ENCODE data around the gene PCDHGA9. TPM values are rescaled to one million over a fixed set of nuclear protein-coding genes. Genes with fewer than 3 reads are reported as not detected.

Gene PCDHGA9
- total RNA-seq = 10.1 and 11.1 TPM in 2 replicates

GRCh38 chr5:141402553-141403243 is at the start of gene PCDHGA9:
Gene PCDHGA9, plus strand, starts transcription at chr5:141402778. Its CDS starts 175 bp downstream, at chr5:141402953.

GRCh38 chr5:141354900-141355469 is 47.6 kb upstream of the PCDHGA9 start, which contains the start of gene PCDHGA4:
Gene PCDHGA4, plus strand, starts transcription at chr5:141355021. Its CDS starts 87 bp downstream, at chr5:141355108.

DNA sequence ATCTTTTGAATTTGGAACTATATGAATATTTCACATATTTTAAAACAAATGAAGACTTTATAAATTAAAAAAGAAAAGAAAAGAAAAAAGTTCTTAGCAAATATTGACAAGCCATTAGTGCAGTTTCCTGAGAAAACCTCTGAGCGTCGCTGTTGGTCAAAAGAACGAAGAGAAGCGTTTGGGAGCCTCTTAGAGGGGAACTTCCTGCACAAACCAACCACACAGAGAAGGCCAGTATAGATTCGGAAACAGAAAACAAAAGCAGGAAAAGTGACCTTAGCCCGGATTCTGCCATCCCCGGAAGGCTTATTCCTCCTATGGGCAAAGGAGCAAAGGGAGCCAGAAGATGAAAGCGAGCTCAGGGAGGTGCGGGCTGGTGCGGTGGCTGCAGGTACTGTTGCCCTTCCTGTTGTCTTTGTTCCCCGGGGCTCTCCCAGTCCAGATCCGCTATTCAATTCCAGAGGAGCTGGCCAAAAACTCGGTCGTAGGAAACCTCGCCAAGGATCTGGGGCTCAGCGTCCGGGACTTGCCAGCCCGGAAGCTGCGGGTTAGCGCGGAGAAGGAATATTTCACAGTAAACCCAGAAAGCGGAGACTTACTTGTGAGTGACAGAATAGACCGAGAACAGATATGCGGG is 42.7 kb upstream of the PCDHGA9 start, which contains the start of gene PCDHGB2:
PCDHGB2 (plus strand) TSS at position 205 of the 637 bp plus-strand sequence; CDS start at position 347, 142 bp downstream.

DNA sequence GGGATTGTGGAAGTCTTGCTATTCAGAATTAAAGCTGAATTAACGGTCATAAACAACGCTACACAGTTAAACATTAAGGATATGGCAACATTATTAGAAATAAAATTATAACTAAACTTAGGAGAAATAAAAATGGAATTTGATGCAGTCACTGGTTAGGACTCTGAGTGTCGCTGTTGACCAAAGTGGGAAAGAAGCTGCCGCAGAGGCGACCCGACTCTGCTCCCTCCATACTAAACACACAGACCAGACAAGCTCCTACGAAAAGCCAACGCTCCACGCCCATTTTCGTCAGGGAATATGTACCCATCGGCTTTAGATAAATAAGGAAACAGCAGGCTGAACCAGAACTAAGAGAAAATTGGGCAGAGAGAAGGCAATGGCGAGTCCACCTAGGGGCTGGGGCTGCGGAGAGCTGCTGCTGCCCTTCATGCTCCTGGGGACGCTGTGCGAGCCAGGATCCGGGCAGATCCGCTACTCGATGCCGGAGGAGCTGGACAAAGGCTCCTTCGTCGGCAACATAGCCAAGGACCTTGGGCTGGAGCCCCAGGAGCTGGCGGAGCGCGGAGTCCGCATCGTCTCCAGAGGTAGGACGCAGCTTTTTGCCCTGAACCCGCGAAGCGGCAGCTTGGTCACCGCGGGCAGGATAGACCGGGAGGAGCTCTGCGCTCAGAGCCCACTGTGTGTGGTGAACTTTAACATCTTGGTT is 38.5 kb upstream of the PCDHGA9 start, which contains the start of gene PCDHGA5:
PCDHGA5 (plus strand) TSS at position 211 of the 709 bp plus-strand sequence; CDS start at position 380, 169 bp downstream.

DNA sequence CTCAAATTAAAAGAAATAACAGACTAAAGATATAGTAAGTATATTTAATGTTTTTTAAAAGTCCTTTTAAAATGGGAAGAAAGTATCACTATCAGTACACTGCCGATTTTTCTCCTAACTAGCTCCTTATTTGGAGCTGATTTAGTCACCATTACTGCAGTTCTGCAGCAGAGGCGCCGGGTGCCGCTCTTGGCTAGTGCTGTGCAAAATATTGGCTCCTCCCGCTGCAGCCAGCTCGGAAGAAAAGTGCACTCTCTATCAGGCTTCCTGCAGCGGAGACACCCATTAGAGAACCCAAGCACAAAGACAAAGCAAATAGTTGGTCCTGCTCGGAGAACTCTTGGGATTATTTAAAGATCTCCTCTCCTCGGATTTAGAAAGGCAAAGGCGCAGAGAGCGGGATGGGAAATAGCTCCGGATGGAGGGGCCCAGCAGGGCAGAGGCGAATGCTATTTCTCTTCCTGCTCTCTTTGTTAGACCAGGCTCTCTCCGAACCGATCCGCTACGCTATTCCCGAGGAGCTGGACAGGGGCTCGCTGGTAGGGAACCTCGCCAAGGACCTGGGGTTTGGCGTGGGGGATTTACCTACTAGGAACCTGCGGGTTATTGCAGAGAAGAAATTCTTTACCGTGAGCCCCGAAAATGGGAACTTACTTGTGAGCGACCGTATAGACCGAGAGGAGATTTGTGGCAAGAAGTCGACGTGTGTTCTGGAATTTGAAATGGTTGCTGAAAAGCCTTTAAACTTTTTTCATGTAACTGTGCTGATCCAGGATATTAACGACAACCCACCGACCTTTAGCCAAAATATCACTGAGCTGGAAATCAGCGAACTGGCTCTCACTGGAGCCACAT is 32.4 kb upstream of the PCDHGA9 start, which contains the start of gene PCDHGB3:
PCDHGB3 (plus strand) TSS at position 249 of the 855 bp plus-strand sequence; CDS start at position 402, 153 bp downstream.

GRCh38 chr5:141373673-141374317 is 28.8 kb upstream of the PCDHGA9 start, which contains the start of gene PCDHGA6:
Gene PCDHGA6, plus strand, starts transcription at chr5:141373891. Its CDS starts 193 bp downstream, at chr5:141374084.

GRCh38 chr5:141382469-141383294 is 19.9 kb upstream of the PCDHGA9 start, which contains the start of gene PCDHGA7:
Gene PCDHGA7, plus strand, starts transcription at chr5:141382742. Its CDS starts 158 bp downstream, at chr5:141382900.

DNA sequence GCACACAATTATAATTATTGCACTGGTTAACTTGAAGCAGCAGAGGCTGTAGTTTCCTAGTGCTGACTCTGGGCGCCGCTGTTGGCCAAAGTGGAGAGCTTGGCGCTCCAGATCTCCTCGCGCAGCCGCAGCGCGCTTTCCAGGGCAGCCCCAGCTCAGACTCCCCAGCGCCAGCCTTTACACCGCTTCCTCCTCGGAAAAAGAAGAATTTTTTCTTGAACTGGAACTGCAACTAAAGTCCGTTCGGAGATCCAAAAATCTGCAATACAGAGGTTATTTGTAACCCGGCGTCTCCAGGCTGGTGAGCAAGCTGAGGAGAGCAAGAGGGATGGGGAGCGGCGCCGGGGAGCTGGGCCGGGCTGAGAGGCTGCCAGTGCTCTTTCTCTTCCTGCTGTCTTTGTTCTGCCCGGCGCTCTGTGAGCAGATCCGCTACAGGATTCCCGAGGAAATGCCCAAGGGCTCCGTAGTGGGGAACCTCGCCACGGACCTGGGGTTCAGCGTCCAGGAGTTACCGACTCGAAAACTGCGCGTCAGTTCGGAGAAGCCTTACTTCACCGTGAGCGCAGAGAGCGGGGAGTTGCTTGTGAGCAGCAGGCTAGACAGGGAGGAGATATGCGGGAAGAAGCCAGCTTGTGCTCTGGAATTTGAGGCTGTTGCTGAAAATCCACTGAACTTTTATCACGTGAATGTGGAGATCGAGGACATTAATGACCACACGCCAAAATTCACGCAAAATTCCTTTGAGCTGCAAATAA is 14.8 kb upstream of the PCDHGA9 start, which contains the start of gene PCDHGB4:
PCDHGB4 (plus strand) TSS at position 142 of the 755 bp plus-strand sequence; CDS start at position 329, 187 bp downstream.

DNA sequence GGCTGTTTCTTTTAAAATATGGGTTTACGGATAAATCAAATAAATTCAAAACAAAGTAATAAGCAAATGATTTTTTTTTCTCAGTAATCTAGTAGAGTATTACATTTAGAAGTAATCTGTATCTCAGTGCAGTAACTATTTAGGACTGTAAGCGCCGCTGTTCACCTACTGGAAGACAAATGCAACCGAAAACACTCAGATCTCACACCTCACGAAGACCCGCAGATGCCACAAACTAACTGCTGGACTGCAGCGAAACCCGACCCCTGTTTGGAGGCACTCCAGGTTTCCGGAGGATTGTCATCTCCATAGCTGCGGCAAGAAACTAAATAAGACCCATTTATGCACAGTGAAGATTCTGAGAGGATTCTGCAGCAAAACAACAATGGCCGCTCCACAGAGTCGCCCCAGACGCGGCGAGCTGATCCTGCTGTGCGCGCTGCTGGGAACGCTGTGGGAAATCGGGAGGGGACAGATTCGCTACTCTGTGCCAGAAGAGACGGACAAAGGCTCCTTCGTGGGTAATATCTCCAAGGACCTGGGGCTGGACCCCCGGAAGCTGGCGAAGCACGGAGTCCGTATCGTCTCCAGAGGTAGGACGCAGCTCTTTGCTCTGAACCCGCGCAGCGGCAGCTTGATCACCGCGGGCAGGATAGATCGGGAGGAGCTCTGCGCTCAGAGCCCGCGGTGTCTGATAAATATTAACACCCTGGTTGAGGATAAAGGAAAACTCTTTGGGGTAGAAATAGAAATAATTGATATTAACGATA is 10.0 kb upstream of the PCDHGA9 start, which contains the start of gene PCDHGA8:
PCDHGA8 (plus strand) TSS at position 205 of the 770 bp plus-strand sequence; CDS start at position 386, 181 bp downstream.

DNA sequence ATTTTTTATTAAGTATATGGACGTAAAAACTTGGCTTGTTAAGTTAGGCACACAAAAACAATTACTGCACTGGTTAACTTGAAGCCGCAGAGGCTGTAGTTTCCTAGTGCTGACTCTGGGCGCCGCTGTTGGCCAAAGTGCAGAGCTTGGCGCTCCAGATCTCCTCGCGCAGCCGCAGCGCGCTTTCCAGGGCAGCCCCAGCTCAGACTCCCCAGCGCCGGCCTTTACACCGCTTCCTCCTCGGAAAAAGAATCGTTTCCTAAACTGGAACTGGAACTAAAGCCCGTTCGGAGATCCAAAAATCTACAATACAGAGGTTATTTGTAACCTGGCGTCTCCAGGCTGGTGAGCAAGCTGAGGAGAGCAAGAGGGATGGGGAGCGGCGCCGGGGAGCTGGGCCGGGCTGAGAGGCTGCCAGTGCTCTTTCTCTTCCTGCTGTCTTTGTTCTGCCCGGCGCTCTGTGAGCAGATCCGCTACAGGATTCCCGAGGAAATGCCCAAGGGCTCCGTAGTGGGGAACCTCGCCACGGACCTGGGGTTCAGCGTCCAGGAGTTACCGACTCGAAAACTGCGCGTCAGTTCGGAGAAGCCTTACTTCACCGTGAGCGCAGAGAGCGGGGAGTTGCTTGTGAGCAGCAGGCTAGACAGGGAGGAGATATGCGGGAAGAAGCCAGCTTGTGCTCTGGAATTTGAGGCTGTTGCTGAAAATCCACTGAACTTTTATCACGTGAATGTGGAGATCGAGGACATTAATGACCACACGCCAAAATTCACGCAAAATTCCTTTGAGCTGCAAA is 4.6 kb upstream of the PCDHGA9 start, which contains the start of gene PCDHGB5:
PCDHGB5 (plus strand) TSS at position 192 of the 796 bp plus-strand sequence; CDS start at position 373, 181 bp downstream.

GRCh38 chr5:141407790-141408505 is 5.4 kb downstream of the PCDHGA9 start, which contains the start of gene PCDHGB6:
Gene PCDHGB6, plus strand, starts transcription at chr5:141408021. Its CDS starts 182 bp downstream, at chr5:141408203.

GRCh38 chr5:141412854-141413539 is 10.4 kb downstream of the PCDHGA9 start, which contains the start of gene PCDHGA10:
Gene PCDHGA10, plus strand, starts transcription at chr5:141412987. Its CDS starts 189 bp downstream, at chr5:141413176.

GRCh38 chr5:141417494-141418172 is 15.1 kb downstream of the PCDHGA9 start, which contains the start of gene PCDHGB7:
Gene PCDHGB7, plus strand, starts transcription at chr5:141417677. Its CDS starts 183 bp downstream, at chr5:141417860.

GRCh38 chr5:141420855-141421488 is 18.4 kb downstream of the PCDHGA9 start, which contains the start of gene PCDHGA11:
Gene PCDHGA11, plus strand, starts transcription at chr5:141421051. Its CDS starts 177 bp downstream, at chr5:141421228.

